Stimulated activated naive CD8-positive, alpha-beta T cell treated with anti-CD3 and anti-CD28 coated beads, Interleukin-15, Interleukin-2, amounts not matched to agents 100 U/mL and 50 U/mL, for 24 hours (primary cell): ENCODE measurements around the gene SNX33.
"Not testable (repeated sequence)": the region's sequence is repeated elsewhere in the genome, so short reads cannot be mapped to it uniquely, and the experiment has no call there.

ENCODE experiments used
- ATAC-seq: fragments of 150-1000 bp; cut with Tn5 transposase; one replicate; pipeline ENCODE4 v1.10.0; 2021
- DNase-seq: peaks from one replicate; pipeline ENCODE4 v3.0.0; 2021

Gene SNX33, protein sequence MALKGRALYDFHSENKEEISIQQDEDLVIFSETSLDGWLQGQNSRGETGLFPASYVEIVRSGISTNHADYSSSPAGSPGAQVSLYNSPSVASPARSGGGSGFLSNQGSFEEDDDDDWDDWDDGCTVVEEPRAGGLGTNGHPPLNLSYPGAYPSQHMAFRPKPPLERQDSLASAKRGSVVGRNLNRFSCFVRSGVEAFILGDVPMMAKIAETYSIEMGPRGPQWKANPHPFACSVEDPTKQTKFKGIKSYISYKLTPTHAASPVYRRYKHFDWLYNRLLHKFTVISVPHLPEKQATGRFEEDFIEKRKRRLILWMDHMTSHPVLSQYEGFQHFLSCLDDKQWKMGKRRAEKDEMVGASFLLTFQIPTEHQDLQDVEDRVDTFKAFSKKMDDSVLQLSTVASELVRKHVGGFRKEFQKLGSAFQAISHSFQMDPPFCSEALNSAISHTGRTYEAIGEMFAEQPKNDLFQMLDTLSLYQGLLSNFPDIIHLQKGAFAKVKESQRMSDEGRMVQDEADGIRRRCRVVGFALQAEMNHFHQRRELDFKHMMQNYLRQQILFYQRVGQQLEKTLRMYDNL

DNA sequence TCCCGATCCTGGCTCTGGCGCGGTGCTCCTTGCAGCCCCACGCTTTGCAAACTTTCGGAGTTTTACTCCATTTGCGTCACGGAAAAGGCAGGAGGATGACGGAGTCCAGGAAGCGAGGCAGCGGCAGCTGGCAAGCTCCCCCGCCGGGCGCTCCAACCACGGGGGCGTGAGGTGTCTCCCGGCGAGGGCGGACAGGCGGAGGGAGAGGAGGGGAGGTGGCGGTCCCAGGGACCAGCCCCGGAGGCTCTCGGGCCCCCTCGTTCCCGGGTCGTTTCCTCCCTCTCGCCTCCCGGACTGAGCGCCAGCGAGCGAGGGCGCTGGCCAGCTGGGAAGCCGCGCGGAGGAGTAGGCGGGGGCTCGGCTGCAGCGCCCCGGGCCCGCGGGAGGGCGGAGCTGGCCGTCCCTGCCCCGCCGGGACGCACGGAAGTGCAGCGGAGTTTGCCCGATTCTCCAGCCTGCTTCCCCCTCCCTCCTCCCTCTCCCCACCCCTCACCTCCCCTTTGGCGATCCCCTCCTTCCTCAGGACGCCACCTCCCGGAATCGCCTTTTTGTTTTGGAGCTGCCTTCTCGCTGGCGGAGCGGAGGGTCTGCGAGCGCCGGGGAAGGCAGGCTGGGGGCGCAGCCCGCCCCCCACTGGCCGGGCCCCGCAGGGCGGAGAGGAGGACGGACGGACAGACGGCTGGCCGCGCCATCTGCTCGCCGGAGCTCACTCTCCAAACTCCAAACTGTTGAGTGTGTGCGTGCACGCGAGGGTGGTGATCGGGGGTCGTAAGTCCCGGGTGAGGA, at the start of gene SNX33:
Gene SNX33 (plus strand): TSS at position 543 of the 786 bp plus-strand sequence. CDS start 1,191 bp downstream, outside the sequence.
- ATAC-seq (peak; percentile 64), DNase-seq (peak; percentile 73)

DNA sequence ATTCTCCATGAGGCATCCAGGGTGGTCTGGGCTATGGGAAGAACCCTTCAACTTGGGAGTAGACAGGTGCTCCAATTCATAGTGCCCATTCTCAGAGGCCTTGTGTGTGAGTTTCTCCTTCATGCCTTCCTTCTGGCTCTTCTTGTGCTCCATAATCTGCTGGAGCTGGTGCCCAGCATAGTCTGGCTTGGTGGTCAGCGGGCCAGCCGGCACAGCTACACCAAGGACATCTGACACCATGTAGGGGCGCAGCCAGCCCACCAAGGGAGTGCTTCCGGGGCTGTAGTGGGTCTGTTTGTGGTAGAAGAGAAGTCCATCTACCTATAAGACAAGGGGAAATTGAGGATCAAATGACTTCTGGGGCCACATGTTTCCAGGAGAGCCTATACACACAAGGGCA, 49.4 kb upstream of the SNX33 start:
- no peak for ATAC-seq
- DNase-seq = no peak

DNA sequence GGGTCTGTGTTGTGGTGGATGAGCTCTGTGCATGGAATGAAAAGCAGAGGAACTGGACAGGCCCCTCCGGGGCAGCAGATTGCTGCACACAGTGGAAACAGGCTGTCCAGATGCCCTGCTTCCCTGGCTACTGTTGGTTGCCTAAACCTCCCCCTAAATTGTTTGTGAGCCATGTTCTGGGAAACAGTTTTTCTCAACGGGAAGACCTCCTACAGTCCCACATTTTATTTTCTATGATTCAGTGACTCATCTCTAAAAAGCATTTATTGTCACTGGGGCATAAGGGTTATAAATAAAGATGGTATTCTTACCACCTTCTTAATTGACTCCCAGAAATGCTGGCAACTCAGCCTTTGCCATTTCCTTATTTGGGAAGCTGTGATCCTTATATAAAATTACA, 48.3 kb upstream of the SNX33 start:
- no peak for DNase-seq
- ATAC-seq = no peak

DNA sequence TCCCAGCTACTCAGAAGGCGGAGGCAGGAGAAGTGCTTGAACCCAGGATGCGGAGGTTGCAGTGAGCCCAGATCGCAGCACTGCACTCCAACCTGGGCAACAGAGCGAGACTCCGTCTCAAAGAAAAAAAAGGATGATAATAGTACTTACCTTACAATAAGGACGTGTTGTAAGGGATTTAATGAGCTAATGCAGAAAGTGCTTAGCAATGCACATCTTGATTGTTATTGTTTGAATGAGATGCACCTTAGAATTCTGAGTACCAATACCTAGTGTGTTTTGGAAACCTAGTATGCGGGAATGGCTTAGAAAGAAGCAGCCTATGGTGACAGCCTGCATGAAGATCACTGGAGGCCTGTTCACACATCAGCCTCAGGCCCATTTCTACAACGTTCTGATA, 41.7 kb upstream of the SNX33 start:
- ATAC-seq (no peak), DNase-seq (no peak)

DNA sequence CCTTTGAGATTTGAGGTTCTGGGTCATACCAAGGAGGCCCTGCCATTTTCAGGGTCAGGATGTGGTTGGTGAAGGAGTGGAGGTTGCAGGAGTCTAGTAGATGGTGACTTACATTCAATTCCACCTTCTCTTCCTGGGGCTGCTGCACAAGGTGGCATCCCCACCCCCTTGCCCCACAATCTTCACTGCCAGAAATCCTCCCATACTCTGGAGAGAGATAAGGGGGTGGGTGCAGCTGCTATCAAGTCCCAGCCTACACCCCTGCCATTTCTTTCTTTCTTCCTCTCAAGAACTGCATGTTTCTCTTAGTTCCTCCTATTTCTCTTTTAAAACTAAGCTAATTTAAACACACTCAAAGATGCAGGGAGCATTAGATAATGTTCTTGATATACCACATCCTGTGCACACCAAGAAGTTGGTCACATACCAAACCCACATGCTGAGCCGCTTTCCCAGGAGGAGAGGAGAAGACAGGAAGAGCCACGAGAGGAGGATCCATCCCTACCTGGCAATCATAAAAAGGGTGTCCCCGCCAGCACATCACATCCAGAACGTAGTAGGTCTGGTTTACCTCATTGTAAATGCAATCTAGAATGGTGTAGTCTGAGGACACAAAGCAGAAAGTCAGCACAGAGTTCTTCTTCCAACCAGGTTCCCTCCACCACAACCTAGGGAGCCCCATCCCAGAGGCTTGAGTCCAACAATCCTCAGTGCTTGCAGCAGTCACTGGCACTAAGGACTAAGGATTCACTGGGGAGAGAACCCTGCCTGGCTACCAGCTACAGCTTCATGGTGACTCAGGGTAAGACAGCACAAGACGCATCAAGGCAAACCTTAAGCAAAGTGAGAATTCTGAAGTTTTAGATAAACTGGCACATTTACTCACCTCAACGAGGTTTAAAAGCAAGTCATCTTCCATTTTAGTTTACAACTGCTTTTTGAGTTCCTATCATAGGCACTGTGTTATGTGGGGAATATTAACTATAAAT, 40.7 kb upstream of the SNX33 start:
- ATAC-seq (peak; percentile 85), DNase-seq (peak; percentile 18)

DNA sequence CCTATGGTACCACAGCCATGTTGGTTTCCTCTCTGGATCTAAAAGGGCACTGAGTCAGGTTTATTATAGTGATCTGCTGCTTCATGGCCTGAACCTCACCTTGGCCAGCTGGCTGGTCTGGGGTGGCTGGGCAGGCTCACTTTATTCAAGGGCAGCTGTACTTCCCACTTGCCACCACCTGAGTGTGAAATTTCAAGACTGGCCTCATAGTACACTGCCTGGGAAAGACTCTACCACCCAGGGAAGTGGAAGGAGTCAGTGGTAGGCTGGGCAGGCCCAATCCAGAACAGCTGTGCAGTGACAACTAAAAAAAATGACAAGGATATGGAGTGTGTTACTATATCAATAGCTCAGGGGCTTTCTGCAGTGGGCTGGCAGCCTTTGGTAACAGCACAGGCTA, 30.9 kb upstream of the SNX33 start:
- no peak for DNase-seq
- ATAC-seq = no peak

DNA sequence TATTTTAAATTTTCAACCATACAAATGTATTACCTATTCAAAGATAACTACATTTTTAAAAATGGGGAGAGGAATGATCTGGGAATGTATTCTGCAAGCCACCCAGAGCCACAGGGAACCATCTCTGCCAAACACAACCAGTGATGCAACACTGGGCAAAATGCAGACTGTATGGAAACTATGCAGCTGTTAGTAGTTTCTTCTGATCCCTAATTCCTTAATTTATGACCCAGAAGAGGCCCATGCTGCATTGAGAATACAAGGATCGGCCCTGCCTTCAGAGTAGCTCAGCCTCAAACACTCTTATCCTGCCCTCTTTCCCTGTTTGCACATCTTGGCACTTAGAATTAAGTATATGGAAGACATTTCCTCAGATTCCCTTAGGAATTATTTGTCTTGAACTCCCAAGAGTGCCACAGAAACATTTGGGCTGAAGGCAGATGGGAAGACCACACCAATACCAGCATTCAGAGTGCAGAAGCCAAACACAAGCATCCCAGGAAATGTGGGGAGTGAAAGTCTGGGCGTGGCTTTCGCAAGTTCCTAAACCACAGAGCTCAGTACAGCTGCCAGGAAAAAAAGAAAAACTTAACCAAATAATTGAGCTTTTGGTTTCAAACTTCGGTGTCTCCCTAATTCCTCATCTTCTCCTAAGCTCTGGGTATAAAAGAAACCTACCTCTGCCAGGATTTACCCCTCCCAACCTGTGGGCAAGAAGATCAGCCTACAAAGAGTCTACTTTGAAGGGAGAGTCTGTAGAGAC, 27.5 kb upstream of the SNX33 start:
- no peak for DNase-seq
- ATAC-seq = peak; percentile 3

DNA sequence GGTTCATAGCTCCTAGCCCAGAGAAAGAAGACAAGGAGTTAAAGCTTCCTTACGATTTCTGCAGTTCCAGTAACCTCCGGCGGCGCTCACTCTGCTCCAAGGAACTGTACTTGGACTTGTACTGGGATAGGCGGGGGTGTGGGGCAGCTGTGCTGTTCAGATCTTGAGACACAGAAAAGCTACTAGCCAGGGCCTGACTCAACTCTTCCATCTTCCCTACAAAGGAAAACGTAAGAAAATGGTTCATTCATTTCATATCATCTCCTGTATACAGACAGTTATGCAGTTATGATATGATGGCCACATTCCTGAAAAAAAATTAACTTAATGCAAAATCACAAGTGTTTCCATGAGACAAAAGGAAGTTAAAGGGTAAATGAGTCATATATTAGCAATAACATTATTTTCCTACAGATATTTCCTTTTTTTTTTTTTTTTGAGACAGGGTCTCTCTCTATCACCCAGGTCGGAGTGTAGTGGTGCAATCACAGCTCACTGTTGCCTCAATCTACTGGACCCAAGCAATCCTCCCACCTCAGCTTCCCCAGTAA, 26.8 kb upstream of the SNX33 start:
- DNase-seq = peak; percentile 32

DNA sequence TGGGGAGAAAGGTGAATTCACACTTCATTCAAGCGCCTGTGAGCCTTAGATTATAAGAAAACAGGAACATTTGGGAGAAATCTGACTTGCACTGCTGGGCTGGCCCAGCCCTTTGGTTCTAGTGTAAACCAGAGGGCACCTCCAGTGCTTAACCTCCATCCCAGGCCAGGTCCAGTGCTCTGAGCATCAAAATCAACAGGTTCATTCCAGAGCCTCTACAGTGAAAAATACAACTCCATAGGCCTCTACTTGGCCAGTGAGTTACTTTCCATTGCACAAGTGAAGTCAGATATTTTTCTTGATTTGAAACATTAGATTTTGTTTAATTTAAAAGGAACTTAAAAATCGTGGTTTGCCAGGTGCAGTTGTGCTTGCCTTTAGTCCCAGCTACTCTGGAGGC, 25.2 kb upstream of the SNX33 start:
- no peak for DNase-seq
- no peak for ATAC-seq

More for the DNA sequence above, 26.8 kb upstream of the SNX33 start:
- ATAC-seq = peak; percentile 20

DNA sequence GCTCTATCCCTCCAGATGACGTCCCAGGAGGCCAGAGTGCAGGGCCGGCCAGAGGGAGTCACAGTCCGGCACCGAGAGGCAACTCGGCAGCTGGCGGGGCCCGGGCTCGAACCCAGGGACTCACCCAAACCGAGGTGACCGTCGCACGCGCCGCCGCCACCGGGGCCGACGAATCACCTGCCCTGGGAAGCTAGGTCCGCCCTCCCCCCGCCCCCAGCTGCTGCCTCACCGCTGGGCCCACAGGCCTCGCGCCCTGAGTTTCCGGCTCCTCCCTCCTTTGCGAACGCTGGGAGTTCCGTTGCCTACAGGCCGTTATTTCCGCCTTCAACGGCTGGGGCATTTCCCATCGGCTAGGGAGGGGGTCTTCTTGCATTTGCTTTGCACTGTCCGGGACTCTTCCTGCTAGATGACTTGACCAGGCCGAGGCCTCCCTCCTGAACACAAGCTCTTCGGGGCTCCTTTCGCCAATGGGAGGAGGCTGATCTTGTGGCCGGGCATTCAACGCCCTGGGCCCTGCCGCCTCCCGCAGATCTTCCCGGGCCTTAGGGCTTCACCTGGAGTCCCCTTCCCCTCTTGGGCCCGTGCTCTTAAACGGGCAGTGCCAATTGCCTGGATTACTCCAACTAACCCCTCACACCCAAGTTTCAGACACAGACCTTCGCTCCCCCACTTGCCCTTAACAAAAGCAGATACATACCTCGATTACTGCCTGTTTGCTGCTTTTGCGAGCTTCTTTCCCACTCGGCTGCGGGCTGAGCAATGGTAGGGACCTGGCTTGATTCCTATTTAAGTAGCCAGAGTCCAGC, 22.0 kb upstream of the SNX33 start, which contains the start of gene SNUPN:
Gene SNUPN (minus strand): TSS at position 184 of the 806 bp plus-strand sequence. CDS start 4,674 bp downstream, outside the sequence.
- ATAC-seq = peak; percentile 87
- peak; percentile 94 for DNase-seq

DNA sequence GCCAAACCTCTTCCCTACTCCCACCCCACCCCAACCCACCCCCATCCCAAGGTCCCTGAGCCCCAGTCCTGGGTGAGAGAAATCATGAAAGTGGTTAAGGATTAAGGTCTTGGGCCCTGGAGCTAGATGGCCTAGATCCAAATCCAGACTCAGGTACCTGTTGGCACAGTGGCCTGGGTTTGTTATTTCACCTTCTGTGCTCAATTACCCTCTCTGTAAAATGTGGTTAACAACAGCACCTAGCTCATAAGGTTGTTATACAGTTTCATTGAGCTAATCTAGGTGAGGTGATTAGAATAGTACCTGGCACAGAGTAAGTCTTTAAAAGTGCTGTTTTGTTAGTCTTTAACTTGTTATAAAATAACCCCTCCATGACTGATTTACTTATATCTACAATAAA, 15.8 kb upstream of the SNX33 start:
- DNase-seq = no peak

DNA sequence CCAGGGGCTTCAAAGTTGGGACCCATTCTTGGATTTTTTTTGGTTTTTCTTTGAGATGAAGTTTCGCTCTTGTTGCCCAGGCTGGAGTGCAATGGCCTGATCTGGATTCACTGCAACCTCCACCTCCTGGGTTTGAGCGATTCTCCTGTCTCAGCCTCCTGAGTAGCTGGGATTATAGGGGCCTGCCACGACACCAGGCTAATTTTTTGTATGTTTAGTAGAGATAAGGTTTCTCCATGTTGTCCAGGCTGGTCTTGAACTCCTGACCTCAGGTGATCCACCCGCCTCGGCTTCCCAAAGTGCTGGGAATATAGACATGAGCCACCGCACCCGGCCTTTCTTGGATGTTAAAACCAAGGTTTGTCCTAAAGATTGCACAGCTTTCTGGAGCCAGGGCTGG, 13.8 kb upstream of the SNX33 start:
- not testable (repeated sequence) for DNase-seq, ATAC-seq

More for the DNA sequence above, 15.8 kb upstream of the SNX33 start:
- no peak for ATAC-seq

DNA sequence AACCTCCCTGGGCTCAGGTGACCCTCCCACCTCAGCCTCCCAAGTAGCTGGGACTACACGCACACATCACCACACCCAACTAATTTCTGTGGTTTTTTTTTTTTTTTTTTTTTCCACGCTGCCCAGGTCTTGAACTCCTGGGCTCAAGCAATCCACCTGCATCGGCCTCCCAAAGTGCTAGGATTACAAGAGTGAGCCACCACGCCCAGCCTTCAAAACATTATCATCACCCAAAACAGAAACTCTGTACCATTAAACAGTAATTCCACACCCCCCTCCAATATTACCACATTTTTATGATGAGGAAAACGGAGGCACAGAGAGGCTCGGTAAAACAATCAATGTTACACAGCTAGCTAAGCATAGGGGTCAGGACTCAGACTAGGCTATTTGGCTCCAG, 11.7 kb upstream of the SNX33 start:
- ATAC-seq (no peak), DNase-seq (no peak)

DNA sequence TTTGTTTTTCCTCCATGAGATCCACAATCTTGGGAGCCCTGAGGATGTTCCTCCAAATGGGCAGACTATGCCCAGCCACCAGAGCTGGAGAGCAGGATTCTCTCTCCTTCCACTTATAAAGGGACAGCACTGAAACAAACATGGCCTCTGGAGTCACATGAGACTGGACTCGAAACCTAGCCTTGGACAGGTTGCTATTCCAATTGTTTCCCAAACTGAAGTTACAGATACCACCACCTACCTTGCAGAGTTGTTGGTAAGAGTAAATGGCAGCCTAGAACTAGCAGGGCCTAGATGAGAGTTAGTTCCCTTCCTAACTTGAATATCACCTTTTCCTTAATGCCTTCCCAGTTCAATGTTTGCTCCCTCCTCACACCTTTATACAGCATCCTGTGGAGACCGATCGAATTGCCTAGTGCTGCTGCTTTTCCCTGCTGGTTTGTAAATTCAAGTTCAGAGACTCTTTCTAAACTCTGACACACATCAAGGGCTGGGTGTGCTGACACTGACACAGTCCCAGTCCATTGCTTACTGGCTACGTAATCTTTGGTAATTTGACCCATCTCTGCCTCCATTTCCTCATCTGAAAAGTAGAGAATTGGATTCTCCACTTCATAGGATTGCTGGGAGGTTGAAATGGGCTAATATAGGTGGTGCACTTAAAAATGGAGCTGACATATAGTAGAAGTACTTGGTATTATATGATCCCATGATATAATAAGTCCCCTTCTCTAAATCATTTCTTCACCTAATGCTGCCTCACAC, 10.3 kb upstream of the SNX33 start:
- DNase-seq (no peak), ATAC-seq (no peak)

DNA sequence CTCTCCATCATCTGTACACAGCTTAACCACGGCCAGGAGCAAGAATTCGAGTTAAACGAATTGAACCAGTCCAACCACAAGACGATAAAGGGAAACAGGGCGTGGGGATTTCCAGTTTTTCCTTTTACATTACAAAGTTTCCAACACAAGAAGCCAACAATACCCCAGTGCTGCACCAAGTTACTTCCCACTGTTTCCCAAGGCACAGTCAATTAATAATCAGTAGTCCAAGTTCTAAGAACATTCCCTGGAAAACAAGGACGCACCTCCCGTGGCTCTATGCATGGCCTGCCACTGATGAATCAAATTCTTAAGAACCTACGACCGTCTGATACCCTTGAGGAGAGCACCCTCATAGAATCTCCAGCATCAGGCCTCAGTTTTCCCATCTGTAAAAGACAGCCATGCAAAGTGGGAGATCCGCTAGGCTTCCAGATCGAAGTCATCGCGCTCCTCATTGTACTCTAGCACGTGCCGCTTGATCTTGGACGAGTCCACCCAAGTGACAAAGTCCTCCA, 8.5 kb upstream of the SNX33 start:
- no peak for ATAC-seq
- no peak for DNase-seq

DNA sequence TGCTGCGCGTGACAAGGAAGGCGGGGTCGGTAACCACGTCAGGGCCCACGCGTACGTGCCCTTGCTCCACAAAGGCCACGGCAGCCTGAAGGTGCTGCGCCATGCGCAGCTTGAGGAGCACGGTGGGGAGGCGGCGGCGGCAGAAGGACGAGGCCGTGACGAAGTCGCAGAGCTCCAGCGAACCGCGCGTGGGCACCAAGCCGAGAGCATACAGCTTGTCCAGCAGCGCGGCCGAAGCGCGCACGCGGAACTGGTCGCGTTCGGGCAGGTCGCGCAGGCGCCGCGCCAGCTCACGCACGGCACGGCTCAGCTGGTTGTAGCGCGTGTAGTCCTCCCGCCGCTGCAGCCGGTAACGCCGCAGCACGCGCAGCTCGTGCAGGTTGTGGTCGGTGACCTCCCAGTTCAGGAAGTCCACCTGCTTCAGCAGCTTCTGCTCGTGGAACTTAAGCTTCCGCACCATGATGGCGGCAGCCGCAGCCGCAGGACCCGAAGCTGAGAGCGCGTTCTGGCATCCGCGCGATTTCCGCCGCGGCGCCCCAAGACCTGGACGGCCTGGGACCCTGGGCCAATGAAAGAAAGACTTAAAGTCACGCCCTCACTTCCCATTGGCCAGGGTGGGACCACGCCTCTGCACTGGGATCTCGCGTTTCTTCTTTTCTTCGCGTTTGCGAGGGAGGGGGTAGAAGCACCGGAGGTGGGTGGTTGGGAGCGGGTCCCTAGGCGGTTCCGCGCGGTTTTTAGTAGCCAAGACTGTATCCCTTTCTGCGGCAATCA, 7.8 kb upstream of the SNX33 start, which contains the start of gene IMP3:
Gene IMP3 (minus strand): TSS at position 516 of the 774 bp plus-strand sequence. CDS start 56 bp downstream, at position 460.
- DNase-seq (peak; percentile 91), ATAC-seq (peak; percentile 94)

DNA sequence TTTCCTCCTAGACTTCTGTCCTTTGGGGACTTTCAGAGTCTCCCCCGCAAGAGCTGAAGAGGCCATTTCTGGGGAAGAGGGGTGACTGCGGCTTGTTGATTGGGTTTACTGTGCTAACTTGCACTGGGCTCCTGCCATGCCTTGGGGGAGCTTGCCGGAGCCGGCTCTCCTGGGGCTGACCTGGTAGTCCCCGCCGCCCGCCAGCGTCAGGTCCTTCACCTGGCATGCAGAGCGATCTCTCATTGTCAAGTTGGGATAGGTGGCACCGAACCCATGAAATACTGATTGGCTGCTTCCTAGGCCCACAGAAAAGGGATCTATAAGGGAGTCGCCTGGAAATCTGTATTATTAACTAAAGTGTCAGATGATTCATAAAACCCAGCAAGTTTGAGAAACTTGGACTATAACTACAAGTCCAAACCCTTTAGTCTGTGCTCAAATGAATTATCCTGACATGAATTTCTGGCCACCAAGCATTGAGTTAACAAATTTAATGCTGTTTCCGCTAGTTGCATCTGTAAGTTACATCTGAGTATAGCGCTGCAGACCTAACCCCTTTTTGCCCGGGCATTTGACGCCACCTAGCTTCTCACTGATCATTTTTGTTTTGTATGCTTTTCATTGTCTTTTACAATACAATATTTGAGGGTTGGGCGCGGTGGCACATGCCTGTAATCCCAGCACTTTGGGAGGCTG, 7.1 kb upstream of the SNX33 start:
- DNase-seq (peak; percentile 46), ATAC-seq (peak; percentile 57)
